HG02610 (cell line): ENCODE data around the gene PALM.
"Not testable (repeated sequence)": the region's sequence is repeated elsewhere in the genome, so short reads cannot be mapped to it uniquely, and the experiment has no call there.

Experiments
- ATAC-seq: cut with Tn5 transposase; IDR thresholded peaks from one replicate; pipeline ENCODE4 v1.9.1; 2021; ENCODE audit warnings: mild to moderate bottlenecking, moderate library complexity; ENCODE audit not compliant: unreplicated experiment

Gene PALM

GRCh38 chr19:708154-709143 lies at the start of gene PALM:
TSS of gene PALM (plus strand) at chr19:708935. CDS start at chr19:709147, 212 bp downstream.
- ATAC-seq = no peak

GRCh38 chr19:660793-661426 lies 47.8 kb upstream of the PALM start:
- ATAC-seq = no peak

GRCh38 chr19:661427-662196 lies 47.1 kb upstream of the PALM start:
- no peak for ATAC-seq

- no peak for ATAC-seq
These were observed 46.4 kb upstream of the PALM start for GRCh38 chr19:662207-662961.

GRCh38 chr19:662962-663681 lies 45.6 kb upstream of the PALM start, which contains the start of gene RNF126:
TSS of gene RNF126 (minus strand) at chr19:663214. CDS start at chr19:663121, 93 bp downstream.
- peak; percentile 50 for ATAC-seq

- ATAC-seq = no peak
These were observed 45.0 kb upstream of the PALM start for GRCh38 chr19:663682-664117.

- ATAC-seq = no peak
These were observed 43.8 kb upstream of the PALM start for GRCh38 chr19:664913-665443.

GRCh38 chr19:666985-667573 lies 41.7 kb upstream of the PALM start:
- ATAC-seq = not testable (repeated sequence)

- ATAC-seq = not testable (repeated sequence)
These were observed 39.9 kb upstream of the PALM start for GRCh38 chr19:668675-669434.

GRCh38 chr19:670609-671075 lies 38.1 kb upstream of the PALM start:
- no peak for ATAC-seq

- no peak for ATAC-seq
These were observed 34.2 kb upstream of the PALM start for GRCh38 chr19:674282-675151.

GRCh38 chr19:676007-676338 lies 32.8 kb upstream of the PALM start:
- ATAC-seq = no peak

- ATAC-seq = no peak
These were observed 32.2 kb upstream of the PALM start, which contains the start of gene FSTL3 for GRCh38 chr19:676339-677105. TSS of gene FSTL3 (plus strand) at chr19:676392. CDS start at chr19:676424, 32 bp downstream.

- ATAC-seq = no peak
These were observed 31.5 kb upstream of the PALM start for GRCh38 chr19:677201-677600.

GRCh38 chr19:677601-678436 lies 30.9 kb upstream of the PALM start:
- no peak for ATAC-seq
